ENCODE results near the gene SDHAF3. TPM values are rescaled to one million over a fixed set of nuclear protein-coding genes. Genes with fewer than 3 reads are reported as not detected.

The SDHAF3 gene
- total RNA-seq, 1 donor from 2014 or later, result 27.4 TPM

- DNase-seq (ENCODE audit: low spot score), result no peak
Observed at GRCh38 chr7:97218767-97219166, 101.3 kb downstream of the SDHAF3 start.

GRCh38 chr7:97219237-97219636, 101.7 kb downstream of the SDHAF3 start:
- no peak for DNase-seq (ENCODE audit: low spot score)

DNA sequence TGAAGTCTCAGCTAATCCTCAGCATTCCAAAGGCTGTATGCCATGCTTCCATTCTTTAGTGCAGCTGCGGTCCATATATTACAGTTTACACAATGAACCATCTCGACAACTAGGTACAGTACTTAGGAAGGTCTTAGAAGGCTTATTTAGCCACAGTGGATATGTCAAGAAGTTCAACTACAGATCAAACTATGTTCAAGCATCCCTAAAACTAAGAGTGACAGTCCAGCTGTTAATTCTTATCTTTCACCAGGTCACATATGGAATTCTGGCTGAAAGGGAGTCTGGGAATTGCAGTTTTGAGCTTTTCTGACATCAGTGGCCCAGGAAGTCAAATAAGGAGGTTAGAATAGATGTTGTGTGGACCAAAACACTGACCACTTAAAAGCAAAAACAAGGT, 106.8 kb downstream of the SDHAF3 start:
- DNase-seq (ENCODE audit: low spot score), result no peak

DNA sequence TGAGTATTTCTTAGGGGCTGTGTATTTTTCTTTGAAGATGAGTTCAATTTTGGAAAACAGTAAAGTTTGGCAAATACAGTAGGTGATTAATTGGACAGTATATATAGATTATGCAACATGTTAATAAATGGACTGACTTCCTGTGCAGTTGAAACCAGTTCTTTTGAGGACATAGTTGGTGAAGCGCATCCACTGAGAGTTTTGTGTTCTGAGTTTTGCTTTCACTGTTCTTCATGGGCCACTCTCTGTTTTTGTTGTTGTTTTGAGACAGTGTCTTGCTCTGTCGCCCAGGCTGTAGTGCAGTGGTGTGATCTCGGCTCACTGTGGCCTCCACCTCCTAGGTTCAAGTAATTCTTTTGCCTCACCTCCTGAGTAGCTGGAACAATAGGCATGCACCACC, 109.0 kb downstream of the SDHAF3 start:
- DNase-seq (ENCODE audit: low spot score), result no peak

Other genes with a start within 250 kb of the SDHAF3 start
- not detected for gene DLX6, start 112.1 kb upstream of the SDHAF3 start, total RNA-seq
- gene DLX5, start 92.9 kb upstream of the SDHAF3 start, total RNA-seq, result not detected